Measurements from ENCODE around the gene NHSL2.

NHSL2 gene

GRCh38 chrX:72088761-72089160 is 178.1 kb downstream of the NHSL2 start:
- TF ChIP-seq ZNF274 (IDR thresholded peaks at IDR 0.05; ENCODE audit: low read depth, low read length): no peak
- no peak overlapping the region for H3K4me3 ChIP-seq (ENCODE audit: low read length)

- no peak overlapping the region for H3K4me3 ChIP-seq (ENCODE audit: low read length)
- no peak for TF ChIP-seq ZNF274 (IDR thresholded peaks at IDR 0.05; ENCODE audit: low read depth, low read length)
Observed at GRCh38 chrX:72089254-72089653, 178.6 kb downstream of the NHSL2 start.

DNA sequence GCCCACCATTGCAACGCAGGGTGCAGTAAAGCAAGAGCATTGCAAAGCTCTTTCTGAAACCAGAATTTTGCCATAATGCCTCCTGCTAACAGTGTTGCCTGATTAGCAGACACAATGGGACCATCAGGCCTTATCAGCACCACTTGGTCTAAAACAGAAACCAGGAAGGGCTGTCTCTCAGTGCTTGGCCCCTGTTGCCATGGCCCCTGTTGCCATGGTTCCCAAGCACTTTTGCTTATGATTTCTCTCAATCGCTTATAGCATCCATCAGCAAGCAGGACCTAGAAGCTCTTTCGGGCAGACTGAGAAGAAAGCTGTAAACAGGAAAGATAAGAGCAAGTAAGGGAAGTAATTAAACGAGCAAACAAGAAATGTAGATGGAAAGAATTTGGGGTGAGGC is 184.2 kb downstream of the NHSL2 start:
- no peak overlapping the region for H3K4me3 ChIP-seq (ENCODE audit: low read length)
- TF ChIP-seq ZNF274 (IDR thresholded peaks at IDR 0.05; ENCODE audit: low read depth, low read length): no peak

DNA sequence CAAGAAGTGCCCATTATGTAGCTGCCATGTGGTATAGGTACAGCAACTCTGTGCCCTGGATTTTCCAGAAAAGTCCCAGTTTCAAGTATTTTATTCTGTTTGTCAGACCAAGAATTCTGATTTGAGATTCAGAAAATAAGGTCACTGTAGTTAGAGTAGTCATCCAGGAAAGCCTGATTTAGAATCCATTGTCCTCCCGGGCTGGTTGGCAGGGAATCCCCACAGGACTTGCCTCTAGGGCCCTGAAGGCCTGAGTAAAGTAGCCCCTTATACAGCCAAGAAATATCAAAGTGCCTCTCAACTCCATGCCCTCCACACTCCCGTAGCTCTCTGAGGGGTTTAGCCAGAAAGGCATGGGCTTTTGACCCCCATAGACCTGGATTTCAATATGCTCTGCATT is 184.7 kb downstream of the NHSL2 start:
- no peak overlapping the region for H3K4me3 ChIP-seq (ENCODE audit: low read length)
- no peak for TF ChIP-seq ZNF274 (IDR thresholded peaks at IDR 0.05; ENCODE audit: low read depth, low read length)

DNA sequence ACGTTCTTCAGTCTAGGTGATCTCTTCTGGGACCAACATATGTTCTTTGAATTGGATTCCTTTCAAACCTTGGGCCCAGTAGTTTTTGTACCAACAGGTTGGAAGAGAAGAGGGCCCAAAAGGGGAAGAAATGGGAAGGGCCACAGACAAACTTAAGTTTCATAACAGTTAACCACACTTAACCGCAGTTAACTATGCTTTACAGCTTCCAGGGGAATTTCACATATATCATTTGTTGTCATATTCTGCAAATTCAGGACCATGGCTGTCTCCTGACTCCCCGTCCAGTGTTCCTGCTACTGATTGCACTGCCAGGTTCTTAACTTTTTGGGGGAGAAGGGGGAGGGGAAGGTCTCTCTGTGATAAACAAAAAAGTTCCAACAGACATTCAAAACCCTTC is 186.5 kb downstream of the NHSL2 start:
- H3K4me3 ChIP-seq (ENCODE audit: low read length): no peak overlapping the region
- TF ChIP-seq ZNF274 (IDR thresholded peaks at IDR 0.05; ENCODE audit: low read depth, low read length): no peak

GRCh38 chrX:72100051-72100755 is 189.6 kb downstream of the NHSL2 start:
- TF ChIP-seq ZNF274 (IDR thresholded peaks at IDR 0.05; ENCODE audit: low read depth, low read length): no peak
- H3K4me3 ChIP-seq (ENCODE audit: low read length): no peak overlapping the region

DNA sequence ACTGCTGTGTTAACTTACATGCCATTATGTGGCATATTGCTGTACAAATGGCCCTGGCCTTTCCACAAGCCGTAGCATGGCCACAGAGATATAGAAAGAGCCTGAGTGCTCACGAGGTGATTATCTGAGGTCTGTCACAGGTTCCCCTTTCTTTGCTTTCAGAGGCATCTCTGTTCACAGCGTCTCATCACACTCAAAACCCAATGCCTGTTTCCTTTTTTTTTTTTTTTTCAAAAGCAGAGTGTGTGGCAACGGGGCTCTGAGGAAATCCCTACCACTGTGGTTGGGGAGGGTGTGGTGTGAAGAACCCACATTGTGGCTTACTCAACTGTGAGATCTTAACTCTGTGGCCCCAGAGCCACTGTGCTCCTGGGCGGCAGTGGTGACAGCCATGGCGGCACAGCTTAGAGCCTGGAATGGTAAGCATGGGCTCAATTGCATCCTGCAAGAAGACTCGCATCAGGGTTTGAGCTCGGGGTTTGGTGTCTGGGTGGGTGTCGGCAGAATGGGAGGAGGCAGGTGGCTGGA is 190.2 kb downstream of the NHSL2 start:
- no peak overlapping the region for H3K4me3 ChIP-seq (ENCODE audit: low read length)
- TF ChIP-seq ZNF274 (IDR thresholded peaks at IDR 0.05; ENCODE audit: low read depth, low read length): no peak

DNA sequence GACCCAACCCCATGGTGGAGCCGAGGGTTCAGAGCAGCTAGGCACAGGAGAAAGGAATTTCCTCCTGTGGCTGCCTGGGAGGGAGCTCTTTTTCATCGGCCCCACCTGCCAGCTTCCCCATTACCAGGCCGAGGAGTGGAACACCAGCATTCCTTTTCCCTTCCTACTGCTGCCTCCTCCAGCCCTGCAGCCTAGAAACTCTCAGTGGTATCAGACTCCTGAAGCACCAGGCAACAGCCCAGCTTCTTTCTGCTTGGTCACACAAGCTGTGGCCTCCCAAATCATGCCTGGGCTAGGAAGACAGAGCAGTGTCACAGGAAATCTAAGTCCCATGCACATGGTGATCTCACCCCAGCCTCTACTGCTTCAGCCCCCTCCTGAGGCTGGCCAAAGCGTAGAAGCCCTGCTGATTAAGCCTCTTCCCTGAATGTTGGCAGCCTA is 191.0 kb downstream of the NHSL2 start:
- no peak overlapping the region for H3K4me3 ChIP-seq (ENCODE audit: low read length)

GRCh38 chrX:72102126-72102525 is 191.5 kb downstream of the NHSL2 start:
- H3K4me3 ChIP-seq (ENCODE audit: low read length): no peak overlapping the region

More for the DNA sequence above, 191.0 kb downstream of the NHSL2 start:
- TF ChIP-seq ZNF274 (IDR thresholded peaks at IDR 0.05; ENCODE audit: low read depth, low read length): no peak

GRCh38 chrX:72102760-72103159 is 192.1 kb downstream of the NHSL2 start:
- no peak overlapping the region for H3K4me3 ChIP-seq (ENCODE audit: low read length)
- no peak for TF ChIP-seq ZNF274 (IDR thresholded peaks at IDR 0.05; ENCODE audit: low read depth, low read length)

More at GRCh38 chrX:72102126-72102525, 191.5 kb downstream of the NHSL2 start:
- TF ChIP-seq ZNF274 (IDR thresholded peaks at IDR 0.05; ENCODE audit: low read depth, low read length): no peak

- H3K4me3 ChIP-seq (ENCODE audit: low read length): no peak overlapping the region
- TF ChIP-seq ZNF274 (IDR thresholded peaks at IDR 0.05; ENCODE audit: low read depth, low read length): no peak
Observed at GRCh38 chrX:72105436-72105835, 194.8 kb downstream of the NHSL2 start.

- H3K4me3 ChIP-seq (ENCODE audit: low read length): no peak overlapping the region
- TF ChIP-seq ZNF274 (IDR thresholded peaks at IDR 0.05; ENCODE audit: low read depth, low read length): no peak
Observed at GRCh38 chrX:72107320-72107719, 196.7 kb downstream of the NHSL2 start.

DNA sequence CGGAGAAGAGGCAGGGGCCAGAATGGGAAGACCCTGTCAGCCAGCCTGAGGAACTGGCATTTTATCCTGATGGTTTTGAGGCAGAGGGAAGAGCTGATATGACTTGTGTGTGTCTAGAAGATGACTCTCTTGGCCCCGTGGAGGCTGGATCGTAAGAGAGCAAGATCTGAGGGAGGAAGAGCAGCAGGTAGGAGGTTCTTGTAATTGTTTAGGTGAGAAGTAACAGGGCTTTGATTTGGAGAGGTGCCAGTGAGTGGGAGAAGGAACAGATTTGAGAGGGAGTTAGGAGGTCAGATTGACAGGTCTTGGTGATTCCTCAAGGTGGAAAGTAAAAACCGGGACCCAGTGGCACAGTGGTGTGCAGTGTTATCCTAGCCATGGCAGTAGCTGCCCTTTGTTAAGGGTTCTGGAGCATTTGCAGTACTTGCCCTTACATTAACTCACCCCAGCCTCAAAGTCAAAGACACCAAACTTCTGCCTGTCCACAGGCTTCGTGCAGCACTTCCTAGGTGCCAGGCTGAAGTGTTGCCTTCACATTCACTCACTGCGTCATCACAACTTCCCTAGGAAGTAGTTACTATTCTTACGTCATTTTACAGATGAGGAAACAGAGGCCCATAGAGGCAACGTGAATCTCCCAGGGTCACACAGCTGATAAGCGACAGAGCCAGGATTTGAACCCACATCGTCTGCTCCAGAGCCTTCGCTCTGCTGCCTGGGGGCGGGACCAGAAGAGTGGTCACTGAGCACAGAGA is 197.4 kb downstream of the NHSL2 start:
- H3K4me3 ChIP-seq (ENCODE audit: low read length): no peak overlapping the region
- no peak for TF ChIP-seq ZNF274 (IDR thresholded peaks at IDR 0.05; ENCODE audit: low read depth, low read length)

GRCh38 chrX:72108666-72109065 is 198.0 kb downstream of the NHSL2 start:
- H3K4me3 ChIP-seq (ENCODE audit: low read length): no peak overlapping the region
- no peak for TF ChIP-seq ZNF274 (IDR thresholded peaks at IDR 0.05; ENCODE audit: low read depth, low read length)

Data from GM08714 (cell line).